ENCODE results near the gene CHSY1.

DNA sequence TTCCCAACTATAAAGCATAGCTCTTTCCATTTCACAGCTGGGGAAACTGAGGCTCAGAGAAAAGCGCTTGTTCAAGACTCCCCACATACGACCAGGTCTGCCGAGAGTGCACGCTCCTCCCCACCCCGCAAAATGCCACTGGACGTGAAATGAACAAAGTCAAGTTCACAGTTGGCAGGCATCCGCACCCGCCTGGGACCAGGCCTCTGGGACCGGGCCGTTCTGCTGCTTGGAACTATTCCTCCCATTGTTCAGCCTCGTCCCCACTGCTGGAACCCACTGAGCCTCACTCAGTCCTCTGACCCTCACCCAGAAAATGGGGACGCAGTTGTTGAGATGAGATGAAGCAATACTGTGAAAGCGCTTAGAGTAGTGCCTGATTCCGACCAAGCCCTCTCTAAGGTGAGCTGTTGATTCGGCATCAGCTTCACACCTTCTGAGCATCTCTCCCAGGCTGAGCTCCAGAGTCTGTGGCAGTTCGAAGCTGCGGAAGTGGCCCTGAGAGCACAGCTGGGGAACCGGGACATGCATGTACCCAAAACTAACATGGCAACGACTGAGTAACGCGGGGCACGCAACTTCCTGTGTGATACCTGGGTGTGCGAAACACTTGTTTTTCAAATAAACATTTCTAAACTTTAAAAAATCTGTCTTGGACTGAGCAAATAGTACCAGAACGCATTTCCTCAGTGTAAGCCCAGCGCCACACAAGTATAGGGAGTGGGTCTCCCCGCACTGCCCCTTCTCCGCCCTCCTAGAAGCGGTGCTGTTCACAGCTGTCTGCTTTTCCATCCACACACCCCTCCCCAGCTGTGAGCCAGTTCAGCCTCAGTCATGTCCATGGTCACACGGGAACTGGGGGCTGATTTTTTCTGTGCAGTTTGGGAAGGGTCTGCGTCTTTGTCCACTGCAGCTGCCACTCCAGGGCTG lies 93.4 kb downstream of the CHSY1 start:
- TF ChIP-seq ZNF274 (IDR thresholded peaks at IDR 0.05; ENCODE audit: low read depth, low read length) (no peak), YY1 (IDR thresholded peaks at IDR 0.05; ENCODE audit: insufficient read depth, insufficient read length) (no peak), SUZ12 (IDR thresholded peaks at IDR 0.05; ENCODE audit: extremely low read depth, insufficient read depth, insufficient read length) (no peak)
